ENCODE results near the gene RALY. TPM values are rescaled to one million over a fixed set of nuclear protein-coding genes. Genes with fewer than 3 reads are reported as not detected.

The RALY gene
- total RNA-seq, result 123 TPM

DNA sequence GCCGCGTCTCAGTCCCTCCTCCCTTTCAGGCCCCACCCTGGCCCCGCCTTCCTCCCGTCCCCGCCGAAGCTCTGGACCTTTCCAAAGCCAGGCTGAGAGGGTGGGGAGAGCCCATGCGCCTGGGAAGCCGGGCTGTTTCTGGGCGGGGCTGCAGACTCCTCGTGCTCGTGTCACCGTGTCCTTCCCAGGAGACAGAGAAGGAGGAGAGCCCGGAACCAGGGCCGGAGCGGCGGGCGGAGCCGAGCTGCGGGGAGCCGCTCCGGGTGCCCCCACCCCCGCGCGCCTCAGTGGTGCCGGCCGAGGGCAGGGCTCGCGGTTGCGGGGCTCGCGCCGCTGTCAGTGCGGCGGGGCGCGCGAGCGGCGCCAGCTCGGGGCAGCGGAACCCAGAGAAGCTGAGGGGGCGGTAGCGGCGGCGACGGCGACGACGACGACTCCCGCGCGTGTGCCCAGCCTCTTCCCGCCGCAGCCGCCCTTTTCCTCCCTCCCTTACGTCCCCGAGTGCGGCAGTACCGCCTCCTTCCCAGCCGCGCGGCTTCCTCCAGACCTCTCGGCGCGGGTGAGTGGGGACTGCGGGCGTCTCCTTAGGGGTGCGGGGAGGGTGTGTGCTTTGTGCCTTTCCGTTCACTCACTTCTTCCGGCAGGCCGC, at the start of gene RALY:
RALY (plus strand) TSS at position 336 of the 646 bp plus-strand sequence. CDS start 78,164 bp downstream, outside the sequence.
- Histone ChIP-seq H3K9me3 (no peaks in the 10 kb centered on the region), H3K36me3 (no peaks in the 10 kb centered on the region), H3K27me3 (no peaks in the 10 kb centered on the region), H3K4me1 (peaks cover 52% of the 10 kb centered on the region), H3K27ac (peak within 1 kb of the TSS; percentile 98), H3K4me3 (peak within 1 kb of the TSS; percentile 72 to 97)
- intact Hi-C loops (cut with DNase I), result no loop called here
- TF ChIP-seq POLR2A (IDR thresholded peaks at IDR 0.05) (peak; percentile 72 to 94), POLR2AphosphoS5 (IDR thresholded peaks at IDR 0.05; ENCODE audit: insufficient read depth in 1 of 2, low read depth in 1 of 2) (peak in 1 of 2 donors; percentile 70)
- TF ChIP-seq, protein P1, sequence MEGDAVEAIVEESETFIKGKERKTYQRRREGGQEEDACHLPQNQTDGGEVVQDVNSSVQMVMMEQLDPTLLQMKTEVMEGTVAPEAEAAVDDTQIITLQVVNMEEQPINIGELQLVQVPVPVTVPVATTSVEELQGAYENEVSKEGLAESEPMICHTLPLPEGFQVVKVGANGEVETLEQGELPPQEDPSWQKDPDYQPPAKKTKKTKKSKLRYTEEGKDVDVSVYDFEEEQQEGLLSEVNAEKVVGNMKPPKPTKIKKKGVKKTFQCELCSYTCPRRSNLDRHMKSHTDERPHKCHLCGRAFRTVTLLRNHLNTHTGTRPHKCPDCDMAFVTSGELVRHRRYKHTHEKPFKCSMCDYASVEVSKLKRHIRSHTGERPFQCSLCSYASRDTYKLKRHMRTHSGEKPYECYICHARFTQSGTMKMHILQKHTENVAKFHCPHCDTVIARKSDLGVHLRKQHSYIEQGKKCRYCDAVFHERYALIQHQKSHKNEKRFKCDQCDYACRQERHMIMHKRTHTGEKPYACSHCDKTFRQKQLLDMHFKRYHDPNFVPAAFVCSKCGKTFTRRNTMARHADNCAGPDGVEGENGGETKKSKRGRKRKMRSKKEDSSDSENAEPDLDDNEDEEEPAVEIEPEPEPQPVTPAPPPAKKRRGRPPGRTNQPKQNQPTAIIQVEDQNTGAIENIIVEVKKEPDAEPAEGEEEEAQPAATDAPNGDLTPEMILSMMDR (IDR thresholded peaks at IDR 0.05), result no peak
- peak in 1 of 2 donors; percentile 89 for DNase-seq (ENCODE audit: extremely low spot score in 2 of 2)

DNA sequence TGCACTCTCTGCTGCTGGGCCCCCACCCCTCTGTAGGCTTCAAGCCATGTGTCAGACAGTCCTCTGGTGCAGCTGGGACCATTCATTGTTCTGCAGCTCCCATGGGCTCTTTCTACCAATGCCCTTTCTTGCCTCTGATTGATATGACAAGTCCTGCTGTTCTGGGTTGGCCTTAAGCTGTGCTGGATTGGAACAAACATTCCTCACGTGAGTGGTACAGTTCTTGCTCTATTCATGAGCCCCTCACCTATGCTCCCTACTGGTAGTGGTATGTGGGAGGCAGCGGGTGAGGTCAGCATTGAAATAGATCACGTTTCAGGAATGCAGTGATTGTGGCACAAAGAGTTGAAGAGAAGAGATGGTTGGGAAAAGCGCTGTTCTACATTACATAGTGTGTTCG, 48.8 kb upstream of the RALY start:
- Histone ChIP-seq H3K4me3 (no peak overlapping the region), H3K4me1 (no peaks in the 10 kb centered on the region), H3K36me3 (no peaks in the 10 kb centered on the region), H3K27ac (no peak overlapping the region), H3K27me3 (no peaks in the 10 kb centered on the region), H3K9me3 (peaks cover 9% of the 10 kb centered on the region)
- intact Hi-C loops (cut with DNase I), result no loop called here
- DNase-seq (ENCODE audit: extremely low spot score in 2 of 2), result no peak
- TF ChIP-seq POLR2A (IDR thresholded peaks at IDR 0.05) (no peak), POLR2AphosphoS5 (IDR thresholded peaks at IDR 0.05; ENCODE audit: insufficient read depth in 1 of 2, low read depth in 1 of 2) (no peak)
- TF ChIP-seq, protein P1 (IDR thresholded peaks at IDR 0.05), result no peak

DNA sequence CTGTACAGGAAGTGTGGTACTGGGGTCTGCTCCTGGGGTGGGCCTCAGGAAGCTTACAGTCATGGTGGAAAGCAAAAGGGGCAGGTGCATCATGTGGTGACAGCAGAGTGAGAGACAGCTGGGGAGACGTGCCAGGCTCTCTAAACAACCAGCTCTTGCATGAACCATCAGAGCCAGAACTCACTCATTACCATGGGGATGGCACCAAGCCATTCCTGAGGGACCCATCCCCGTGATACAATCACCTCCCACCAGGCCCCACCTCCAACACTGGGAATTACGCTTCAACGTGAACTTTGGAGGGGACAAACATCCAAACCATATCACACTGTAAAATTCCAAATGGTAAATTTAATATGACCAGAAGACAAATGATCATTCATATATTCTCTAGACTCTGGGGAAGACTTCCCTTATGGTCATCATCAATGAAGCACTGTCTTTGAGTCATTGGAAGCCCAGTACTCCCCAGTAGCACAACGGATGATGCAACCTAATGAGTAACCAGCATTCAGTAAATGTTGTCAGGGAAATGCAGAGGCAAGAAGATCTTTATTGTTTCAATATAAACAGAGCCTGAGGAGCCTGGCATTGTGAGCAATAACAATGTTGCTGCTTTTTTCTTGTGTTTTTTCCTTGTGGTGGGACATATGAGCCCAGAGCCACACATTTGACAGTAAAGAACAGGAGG, 48.2 kb upstream of the RALY start:
- intact Hi-C loops (cut with DNase I), result no loop called here
- TF ChIP-seq, protein P1 (IDR thresholded peaks at IDR 0.05), result no peak
- TF ChIP-seq POLR2AphosphoS5 (IDR thresholded peaks at IDR 0.05; ENCODE audit: insufficient read depth in 1 of 2, low read depth in 1 of 2) (no peak), POLR2A (IDR thresholded peaks at IDR 0.05) (no peak)
- DNase-seq (ENCODE audit: extremely low spot score in 2 of 2), result no peak
- no peaks in the 10 kb centered on the region for H3K36me3 ChIP-seq
- no peak overlapping the region for H3K27ac ChIP-seq
- H3K27me3 ChIP-seq, result no peaks in the 10 kb centered on the region
- H3K4me3 ChIP-seq, result no peak overlapping the region
- H3K4me1 ChIP-seq, result no peaks in the 10 kb centered on the region
- H3K9me3 ChIP-seq, result peaks cover 9% of the 10 kb centered on the region

DNA sequence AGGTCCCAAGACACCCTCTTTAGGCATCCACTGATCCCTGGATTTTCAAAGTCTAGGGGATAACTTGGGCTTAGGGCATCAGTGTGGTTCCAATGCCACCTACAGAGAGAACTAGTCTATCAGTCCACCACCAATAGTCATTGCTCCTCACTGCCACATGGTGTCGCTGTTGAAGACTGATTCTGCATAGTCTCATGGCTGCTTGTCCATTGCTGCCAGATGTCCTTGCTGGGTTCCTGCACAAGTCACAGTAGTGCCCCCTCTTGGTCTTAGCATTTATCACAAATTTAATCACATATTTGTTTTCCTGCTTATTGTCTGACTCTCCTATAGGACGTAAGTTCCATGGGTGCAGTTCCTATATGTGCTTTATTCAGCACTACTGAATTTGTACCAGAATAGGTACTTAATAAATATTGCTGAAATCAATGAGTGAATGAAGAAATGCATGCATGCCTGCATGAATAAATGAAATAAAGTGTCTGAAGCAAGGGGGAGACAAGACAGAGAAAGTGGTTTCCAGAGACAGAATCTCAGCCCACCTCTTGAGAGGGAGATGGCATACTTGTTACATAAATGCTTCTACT, 45.9 kb upstream of the RALY start:
- intact Hi-C loops (cut with DNase I), result no loop called here
- no peaks in the 10 kb centered on the region for H3K27me3 ChIP-seq
- H3K27ac ChIP-seq, result no peak overlapping the region
- H3K9me3 ChIP-seq, result peaks cover 9% of the 10 kb centered on the region
- no peaks in the 10 kb centered on the region for H3K36me3 ChIP-seq
- DNase-seq (ENCODE audit: extremely low spot score in 2 of 2), result no peak
- H3K4me3 ChIP-seq, result no peak overlapping the region
- TF ChIP-seq, protein P1 (IDR thresholded peaks at IDR 0.05), result peak in 1 of 3 experiments; percentile 21
- TF ChIP-seq POLR2AphosphoS5 (IDR thresholded peaks at IDR 0.05; ENCODE audit: insufficient read depth in 1 of 2, low read depth in 1 of 2) (no peak), POLR2A (IDR thresholded peaks at IDR 0.05) (no peak)
- H3K4me1 ChIP-seq, result no peaks in the 10 kb centered on the region
